ENCODE results near the gene SERINC5.
"Not testable (repeated sequence)": the region's sequence is repeated elsewhere in the genome, so short reads cannot be mapped to it uniquely, and the experiment has no call there.

Gene SERINC5

GRCh38 chr5:80161165-80161564 is 94.7 kb downstream of the SERINC5 start:
- no peak for DNase-seq

GRCh38 chr5:80160242-80160641 is 95.6 kb downstream of the SERINC5 start:
- DNase-seq, result no peak

- DNase-seq, result no peak
These were observed 96.6 kb downstream of the SERINC5 start for GRCh38 chr5:80159133-80159815.

- no peak for DNase-seq
These were observed 99.7 kb downstream of the SERINC5 start for GRCh38 chr5:80156156-80156555.

GRCh38 chr5:80154749-80155148 is 101.1 kb downstream of the SERINC5 start:
- no peak for DNase-seq

- DNase-seq, result not testable (repeated sequence)
These were observed 101.6 kb downstream of the SERINC5 start for GRCh38 chr5:80154289-80154688.

- no peak for DNase-seq
These were observed 102.2 kb downstream of the SERINC5 start for GRCh38 chr5:80153586-80154126.

GRCh38 chr5:80152778-80153177 is 103.1 kb downstream of the SERINC5 start:
- no peak for DNase-seq

- no peak for DNase-seq
These were observed 104.0 kb downstream of the SERINC5 start for GRCh38 chr5:80151890-80152289.

GRCh38 chr5:80150731-80151130 is 105.1 kb downstream of the SERINC5 start:
- DNase-seq, result no peak

- no peak for DNase-seq
These were observed 106.7 kb downstream of the SERINC5 start for GRCh38 chr5:80149161-80149609.

- DNase-seq, result no peak
These were observed 108.6 kb downstream of the SERINC5 start for GRCh38 chr5:80147119-80147815.

- DNase-seq, result no peak
These were observed 109.8 kb downstream of the SERINC5 start for GRCh38 chr5:80146046-80146445.

GRCh38 chr5:80143491-80143890 is 112.4 kb downstream of the SERINC5 start:
- DNase-seq, result no peak

GRCh38 chr5:80142996-80143395 is 112.9 kb downstream of the SERINC5 start:
- no peak for DNase-seq

GRCh38 chr5:80141681-80142080 is 114.2 kb downstream of the SERINC5 start:
- DNase-seq, result no peak

GRCh38 chr5:80141147-80141671 is 114.6 kb downstream of the SERINC5 start:
- no peak for DNase-seq

- DNase-seq, result peak; percentile 74
These were observed 115.4 kb downstream of the SERINC5 start for GRCh38 chr5:80140496-80140895.

GRCh38 chr5:80139466-80139972 is 116.3 kb downstream of the SERINC5 start:
- DNase-seq, result no peak

GRCh38 chr5:80138486-80138885 is 117.4 kb downstream of the SERINC5 start:
- DNase-seq, result no peak

- not testable (repeated sequence) for DNase-seq
These were observed 119.0 kb downstream of the SERINC5 start for GRCh38 chr5:80136798-80137197.

- DNase-seq, result no peak
These were observed 121.0 kb downstream of the SERINC5 start for GRCh38 chr5:80134876-80135275.

- no peak for DNase-seq
These were observed 126.7 kb downstream of the SERINC5 start for GRCh38 chr5:80129146-80129545.

- no peak for DNase-seq
These were observed 127.7 kb downstream of the SERINC5 start for GRCh38 chr5:80128141-80128540.
